ENCODE results near the gene PPFIBP1.

GRCh38 chr12:27673101-27673718 is 149.2 kb downstream of the PPFIBP1 start:
- TF ChIP-seq POLR2A (IDR thresholded peaks at IDR 0.05) (no peak), CTCF (IDR thresholded peaks at IDR 0.05) (no peak)
